Stimulated activated CD8-positive, alpha-beta memory T cell treated with anti-CD3 and anti-CD28 coated beads, Interleukin-2, amount 100 ng/mL, for 48 hours (primary cell): ENCODE measurements around the gene CCDC82.

Experiments used
- DNase-seq, 2 donors: peaks; one replicate each; pipeline ENCODE4 v3.0.0-alpha.2; 2020; ENCODE audit warnings: low read depth in 2 of 2

CCDC82 gene

GRCh38 chr11:96361778-96362177 lies 27.9 kb downstream of the CCDC82 start:
- DNase-seq = no peak

- no peak for DNase-seq
Observed at GRCh38 chr11:96358321-96358720, 31.4 kb downstream of the CCDC82 start.

- DNase-seq = no peak
Observed at GRCh38 chr11:96357794-96358193, 31.9 kb downstream of the CCDC82 start.

- no peak for DNase-seq
Observed at GRCh38 chr11:96356848-96357247, 32.9 kb downstream of the CCDC82 start.

- peak; percentile 79 to 84 for DNase-seq
Observed at GRCh38 chr11:96342961-96343711, 46.6 kb downstream of the CCDC82 start, which contains the start of gene MAML2. Gene MAML2, minus strand, starts transcription at chr11:96343195. Its CDS starts 1,300 bp downstream, at chr11:96341895.

GRCh38 chr11:96342014-96342960 lies 47.4 kb downstream of the CCDC82 start:
- no peak for DNase-seq

GRCh38 chr11:96341211-96342013 lies 48.3 kb downstream of the CCDC82 start:
- peak; percentile 39 to 52 for DNase-seq

- no peak for DNase-seq
Observed at GRCh38 chr11:96340555-96340885, 49.2 kb downstream of the CCDC82 start.

- DNase-seq = no peak
Observed at GRCh38 chr11:96339706-96340554, 49.8 kb downstream of the CCDC82 start.

GRCh38 chr11:96338910-96339705 lies 50.6 kb downstream of the CCDC82 start:
- no peak for DNase-seq

- DNase-seq = no peak
Observed at GRCh38 chr11:96337541-96338431, 51.9 kb downstream of the CCDC82 start.

GRCh38 chr11:96335388-96335787 lies 54.3 kb downstream of the CCDC82 start:
- no peak for DNase-seq

GRCh38 chr11:96334219-96334618 lies 55.5 kb downstream of the CCDC82 start:
- no peak for DNase-seq

GRCh38 chr11:96333191-96333719 lies 56.5 kb downstream of the CCDC82 start:
- no peak for DNase-seq

- DNase-seq = no peak
Observed at GRCh38 chr11:96332126-96332771, 57.5 kb downstream of the CCDC82 start.

- DNase-seq = no peak
Observed at GRCh38 chr11:96331699-96332116, 58.0 kb downstream of the CCDC82 start.

- no peak for DNase-seq
Observed at GRCh38 chr11:96330511-96330859, 59.2 kb downstream of the CCDC82 start.

- no peak for DNase-seq
Observed at GRCh38 chr11:96329855-96330510, 59.7 kb downstream of the CCDC82 start.
